Activated T-helper 17 cell treated with anti-CD3 and anti-CD28 coated beads, Interleukin-2, amount 50 U/mL, for 72 hours (primary cell): ENCODE data around the gene MTTP. TPM values are rescaled to one million over a fixed set of nuclear protein-coding genes. Genes with fewer than 3 reads are reported as not detected.
A peak's percentile ranks its signal among the peaks of the same experiment; 100 is the strongest.
"Not testable (repeated sequence)": the region's sequence is repeated elsewhere in the genome, so short reads cannot be mapped to it uniquely, and the experiment has no call there.

Experiments
- ATAC-seq: fragments of 150-1000 bp; cut with Tn5 transposase; replicated peaks from 2 replicates; pipeline ENCODE4 v1.10.0; 2021; ENCODE audit warnings: mild to moderate bottlenecking, moderate library complexity
- H3K27ac Mint-ChIP-seq: one replicate; pipeline ENCODE4 v1.8.0; 2022; ENCODE audit warnings: mixed read lengths
- H3K27me3 Mint-ChIP-seq: one replicate; pipeline ENCODE4 v1.8.0; 2022; ENCODE audit warnings: mixed read lengths
- H3K36me3 Mint-ChIP-seq: one replicate; pipeline ENCODE4 v1.8.0; 2022; ENCODE audit warnings: low read depth, mild to moderate bottlenecking, mixed read lengths
- H3K4me1 Mint-ChIP-seq: one replicate; pipeline ENCODE4 v1.8.0; 2022; ENCODE audit warnings: mixed read lengths
- H3K4me3 Mint-ChIP-seq: one replicate; pipeline ENCODE4 v1.8.0; 2022; ENCODE audit warnings: mild to moderate bottlenecking, mixed read lengths
- H3K9me3 Mint-ChIP-seq: one replicate; pipeline ENCODE4 v1.8.0; 2022; ENCODE audit warnings: mixed read lengths
- total RNA-seq, 2 donors: library from RNA; stranded (reverse); gene quantifications; one replicate each; pipeline ENCODE4 v1.2.3, GENCODE V29; 2022

Gene MTTP
- total RNA-seq, result under 1 TPM in 1 of 2 donors, not detected in 1; 0.53 TPM

GRCh38 chr4:99574530-99575324, at the start of gene MTTP:
TSS of gene MTTP (plus strand) at chr4:99574824. CDS start at chr4:99574910, 86 bp downstream.
- no peak within 1 kb of the TSS for H3K4me3 Mint-ChIP-seq
- peaks cover 32% of the 10 kb centered on the region for H3K27me3 Mint-ChIP-seq
- H3K36me3 Mint-ChIP-seq, result no peaks in the 10 kb centered on the region
- H3K9me3 Mint-ChIP-seq, result no peaks in the 10 kb centered on the region
- no peak within 1 kb of the TSS for H3K27ac Mint-ChIP-seq
- ATAC-seq, result no peak
- H3K4me1 Mint-ChIP-seq, result no peaks in the 10 kb centered on the region

DNA sequence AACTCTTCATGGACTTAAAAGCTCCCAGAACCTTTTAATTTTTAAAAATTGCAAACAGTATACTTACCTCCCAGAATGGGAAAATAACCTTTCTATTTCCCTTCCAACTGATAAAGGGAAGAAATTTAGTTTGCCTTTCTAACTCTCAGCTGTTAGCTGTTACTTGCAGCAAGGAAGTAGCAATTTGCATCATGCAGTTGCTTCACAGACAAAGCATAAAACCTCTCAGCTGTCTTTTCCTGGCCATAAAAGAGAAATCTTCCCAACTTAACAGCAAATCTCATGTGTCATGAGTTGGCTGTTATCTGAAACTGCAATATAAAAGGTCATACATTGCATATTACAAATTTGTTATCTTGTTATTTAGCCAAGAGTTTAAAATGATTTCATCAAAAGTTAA, 45.4 kb upstream of the MTTP start:
- no peaks in the 10 kb centered on the region for H3K4me1 Mint-ChIP-seq
- H3K27ac Mint-ChIP-seq, result no peak overlapping the region
- H3K36me3 Mint-ChIP-seq, result no peaks in the 10 kb centered on the region
- no peaks in the 10 kb centered on the region for H3K9me3 Mint-ChIP-seq
- H3K4me3 Mint-ChIP-seq, result no peak overlapping the region
- no peak for ATAC-seq
- peaks cover 14% of the 10 kb centered on the region for H3K27me3 Mint-ChIP-seq

DNA sequence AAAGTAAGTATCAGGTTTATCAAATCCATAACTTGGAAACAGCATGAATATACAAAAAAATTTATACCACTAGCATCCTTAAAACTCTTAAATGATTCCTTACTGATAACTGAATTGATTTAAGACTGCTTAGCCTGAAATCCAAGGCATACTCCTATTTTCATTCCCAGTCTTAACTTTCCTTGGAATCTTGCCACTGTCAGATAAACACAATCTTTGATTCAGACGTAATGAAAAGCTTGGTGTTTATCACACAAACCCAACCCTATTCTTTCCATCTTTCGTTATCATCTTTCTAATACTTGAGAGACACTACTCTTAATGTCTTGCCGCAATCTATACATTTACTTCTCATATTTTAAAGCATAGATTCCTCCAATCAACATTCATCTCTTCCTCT, 44.7 kb upstream of the MTTP start:
- Mint-ChIP-seq H3K9me3 (no peaks in the 10 kb centered on the region), H3K4me3 (no peak overlapping the region), H3K27me3 (peaks cover 15% of the 10 kb centered on the region), H3K27ac (no peak overlapping the region), H3K36me3 (no peaks in the 10 kb centered on the region), H3K4me1 (no peaks in the 10 kb centered on the region)
- no peak for ATAC-seq

DNA sequence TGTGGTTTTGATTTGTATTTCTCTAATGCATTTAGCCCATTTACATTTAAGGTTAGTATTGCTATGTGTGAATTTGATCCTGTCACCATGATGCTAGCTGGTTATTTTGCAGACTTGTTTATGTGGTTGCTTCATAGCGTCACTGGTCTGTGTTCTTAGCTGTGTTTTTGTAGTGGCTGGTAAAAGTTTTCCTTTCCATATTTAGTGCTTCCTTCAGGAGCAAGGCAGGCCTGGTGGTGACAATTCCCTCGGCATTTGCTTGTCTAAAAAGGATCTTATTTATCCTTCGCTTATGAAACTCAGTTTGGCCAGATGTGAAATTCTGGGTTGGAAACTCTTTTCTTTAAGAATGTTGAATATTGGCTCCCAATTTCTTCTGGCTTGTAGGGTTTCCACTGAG, 39.9 kb upstream of the MTTP start:
- not testable (repeated sequence) for ATAC-seq, H3K9me3 Mint-ChIP-seq, H3K36me3 Mint-ChIP-seq, H3K4me1 Mint-ChIP-seq, H3K27ac Mint-ChIP-seq, H3K4me3 Mint-ChIP-seq
- H3K27me3 Mint-ChIP-seq, result peaks cover 24% of the 10 kb centered on the region

DNA sequence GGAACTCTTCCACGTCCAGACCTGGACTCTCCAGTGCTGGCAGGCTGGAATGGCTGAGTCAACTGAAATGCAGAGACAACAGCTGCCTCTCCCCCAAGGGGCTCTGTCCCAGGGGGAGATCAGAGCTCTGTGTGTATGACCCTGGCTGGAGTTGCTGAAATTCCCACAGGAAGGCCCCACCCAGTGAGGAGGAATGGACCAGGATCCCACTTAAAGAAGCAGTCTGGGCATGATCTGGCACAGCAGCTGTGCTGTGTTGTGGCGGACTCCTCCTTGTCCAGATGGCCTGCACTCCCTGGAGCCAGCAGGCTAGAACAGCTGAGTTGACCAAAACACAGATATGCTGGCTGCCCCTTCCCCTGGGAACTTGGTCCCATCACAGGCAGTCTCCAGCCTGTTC, 38.4 kb upstream of the MTTP start:
- no peaks in the 10 kb centered on the region for H3K36me3 Mint-ChIP-seq
- peaks cover 23% of the 10 kb centered on the region for H3K27me3 Mint-ChIP-seq
- ATAC-seq, result no peak
- H3K4me3 Mint-ChIP-seq, result no peak overlapping the region
- H3K27ac Mint-ChIP-seq, result no peak overlapping the region
- no peaks in the 10 kb centered on the region for H3K4me1 Mint-ChIP-seq
- no peaks in the 10 kb centered on the region for H3K9me3 Mint-ChIP-seq

DNA sequence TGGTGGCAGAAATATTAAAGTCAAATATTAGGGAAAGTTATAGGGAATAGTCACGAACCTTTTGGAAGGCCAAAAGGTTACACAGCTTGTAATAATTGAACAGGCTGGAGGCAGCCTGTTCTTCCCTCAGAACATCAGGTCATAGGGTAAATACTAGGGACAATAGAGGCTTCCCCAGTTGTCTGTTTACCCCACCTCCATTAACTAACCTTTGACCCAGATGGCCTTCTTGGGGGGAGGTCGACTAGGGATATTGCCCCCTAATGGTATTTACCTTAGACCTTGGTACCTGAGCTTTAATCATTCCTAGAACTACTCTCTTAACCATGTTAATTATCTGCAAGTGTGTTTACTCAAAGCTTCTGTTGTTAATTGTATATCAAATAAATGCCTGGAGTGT, 37.8 kb upstream of the MTTP start:
- H3K4me1 Mint-ChIP-seq, result no peaks in the 10 kb centered on the region
- ATAC-seq, result no peak
- H3K36me3 Mint-ChIP-seq, result no peaks in the 10 kb centered on the region
- peaks cover 20% of the 10 kb centered on the region for H3K27me3 Mint-ChIP-seq
- H3K9me3 Mint-ChIP-seq, result no peaks in the 10 kb centered on the region
- no peak overlapping the region for H3K4me3 Mint-ChIP-seq
- H3K27ac Mint-ChIP-seq, result no peak overlapping the region

DNA sequence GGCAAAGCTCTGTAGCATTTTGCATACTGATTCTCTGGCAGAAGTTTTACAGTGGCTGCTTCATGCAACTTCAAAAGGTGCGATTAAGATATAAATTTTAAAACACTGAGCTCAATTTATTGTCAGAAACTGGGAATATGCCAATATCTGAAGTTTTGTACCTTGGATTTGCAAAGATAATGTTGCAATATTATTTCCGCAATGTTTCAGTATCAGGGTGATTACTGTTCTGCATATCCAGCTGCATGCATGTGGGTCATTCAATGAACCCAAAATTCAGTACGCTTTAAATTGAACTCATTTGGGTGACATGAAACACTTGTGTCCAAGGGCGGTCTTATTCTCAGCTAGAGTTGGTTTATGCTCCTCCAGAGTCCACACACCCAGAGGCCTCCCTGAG, 37.0 kb upstream of the MTTP start:
- Mint-ChIP-seq H3K36me3 (no peaks in the 10 kb centered on the region), H3K4me3 (no peak overlapping the region), H3K9me3 (no peaks in the 10 kb centered on the region), H3K4me1 (no peaks in the 10 kb centered on the region), H3K27ac (no peak overlapping the region), H3K27me3 (peaks cover 17% of the 10 kb centered on the region)
- no peak for ATAC-seq

DNA sequence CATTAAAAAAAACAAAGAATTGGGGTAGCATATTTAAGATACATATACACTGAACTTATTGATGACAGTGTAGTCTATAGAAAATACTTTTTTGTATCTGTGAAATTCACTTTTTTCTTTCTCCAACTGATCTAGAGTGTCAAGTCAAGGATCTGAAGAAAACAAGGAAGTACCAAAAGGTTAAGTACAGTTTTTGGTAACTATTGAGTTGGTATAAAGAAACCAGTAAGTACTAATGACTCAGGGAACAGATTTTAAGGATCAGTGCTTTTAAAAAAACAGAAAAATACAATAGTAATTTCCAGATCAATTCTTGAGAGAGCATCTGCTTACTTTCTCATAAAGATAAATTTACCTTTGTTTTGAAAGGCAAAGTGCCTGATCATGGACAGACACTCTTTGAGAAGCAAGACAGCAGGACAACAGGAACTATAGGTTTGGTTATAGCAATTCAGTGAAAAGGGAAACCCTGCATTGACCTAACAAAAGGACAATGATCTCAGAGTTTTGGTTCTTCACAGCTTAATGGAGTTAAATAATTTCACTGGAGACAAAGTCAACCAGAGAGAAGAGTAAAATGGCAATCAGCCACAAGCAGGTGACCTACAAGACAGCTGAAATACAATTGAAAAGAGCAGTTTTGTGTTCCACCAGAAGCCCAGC, 34.2 kb upstream of the MTTP start:
- Mint-ChIP-seq H3K9me3 (peaks cover 5% of the 10 kb centered on the region), H3K36me3 (no peaks in the 10 kb centered on the region), H3K27me3 (peaks cover 4% of the 10 kb centered on the region), H3K4me1 (no peaks in the 10 kb centered on the region), H3K4me3 (no peak overlapping the region), H3K27ac (no peak overlapping the region)
- no peak for ATAC-seq

DNA sequence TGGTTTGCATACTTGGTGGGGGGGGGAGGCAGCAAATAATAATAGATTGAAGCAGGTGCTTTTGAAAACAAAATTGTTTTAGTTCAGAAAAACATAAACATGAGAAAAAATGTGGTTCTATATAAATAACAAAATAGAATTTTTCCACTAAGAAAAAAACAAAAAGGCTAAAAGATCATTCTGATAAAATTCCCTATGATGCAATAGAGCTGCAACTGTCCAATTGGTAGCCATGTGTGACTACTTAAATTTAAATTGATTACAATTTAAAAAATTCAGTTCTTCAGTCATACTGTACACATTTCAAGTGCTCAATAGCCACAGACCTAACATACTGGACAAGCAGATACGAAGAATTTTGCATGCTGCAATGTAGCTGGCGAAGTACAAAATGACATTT, 21.8 kb upstream of the MTTP start:
- Mint-ChIP-seq H3K27me3 (no peaks in the 10 kb centered on the region), H3K27ac (no peak overlapping the region), H3K36me3 (peaks cover 32% of the 10 kb centered on the region), H3K4me3 (no peak overlapping the region), H3K4me1 (no peaks in the 10 kb centered on the region), H3K9me3 (no peaks in the 10 kb centered on the region)
- no peak for ATAC-seq

GRCh38 chr4:99563310-99564186, 11.1 kb upstream of the MTTP start, which contains the start of gene TRMT10A:
TSS of gene TRMT10A (minus strand) at chr4:99564039. CDS start at chr4:99559338, 4,701 bp downstream.
- Mint-ChIP-seq H3K9me3 (no peaks in the 10 kb centered on the region), H3K36me3 (peaks cover 11% of the 10 kb centered on the region), H3K27ac (peak within 1 kb of the TSS; percentile 100), H3K27me3 (peaks cover 20% of the 10 kb centered on the region), H3K4me3 (peak within 1 kb of the TSS; percentile 98), H3K4me1 (no peaks in the 10 kb centered on the region)
- peak; percentile 95 for ATAC-seq

DNA sequence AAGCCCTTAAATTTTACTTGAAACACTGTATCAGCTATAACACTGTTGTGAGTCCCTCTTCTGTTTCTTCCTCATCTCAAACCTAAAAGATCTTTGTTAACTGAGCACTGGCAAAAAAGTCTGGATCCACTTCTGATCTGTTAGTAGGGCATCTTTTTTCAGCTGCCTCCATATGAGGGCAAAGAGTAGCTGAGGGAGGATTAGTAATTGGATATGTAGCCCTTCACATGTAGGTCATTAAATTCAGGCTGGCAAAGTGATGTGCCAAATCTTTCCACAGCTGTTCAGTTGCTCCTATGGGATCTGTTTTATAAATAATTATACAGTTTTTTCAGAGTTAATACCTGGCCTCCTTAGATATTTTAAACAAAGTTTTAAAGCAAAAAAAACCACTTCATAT, 9.7 kb upstream of the MTTP start:
- no peaks in the 10 kb centered on the region for H3K4me1 Mint-ChIP-seq
- ATAC-seq, result no peak
- no peaks in the 10 kb centered on the region for H3K9me3 Mint-ChIP-seq
- H3K4me3 Mint-ChIP-seq, result peak overlapping the region; percentile 98
- H3K27ac Mint-ChIP-seq, result no peak overlapping the region
- peaks cover 11% of the 10 kb centered on the region for H3K36me3 Mint-ChIP-seq
- peaks cover 25% of the 10 kb centered on the region for H3K27me3 Mint-ChIP-seq

DNA sequence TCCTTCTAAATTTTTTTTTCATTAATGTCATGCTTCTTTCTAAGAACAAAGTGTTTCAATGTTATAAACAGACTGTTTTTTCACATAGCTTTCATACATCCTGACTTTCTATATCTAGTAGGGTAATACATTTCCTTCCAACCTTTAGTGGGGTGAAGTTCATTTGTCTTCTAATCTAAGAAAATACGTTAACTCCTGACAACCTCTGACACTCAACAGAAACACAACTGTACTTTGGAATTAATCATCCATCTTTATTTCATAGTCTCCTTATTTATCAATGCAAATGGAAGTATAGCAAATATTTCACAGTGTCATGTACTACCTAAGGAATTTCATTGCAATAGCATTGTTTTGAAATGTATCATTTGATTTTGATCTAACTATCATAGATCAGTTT, 2.7 kb upstream of the MTTP start:
- Mint-ChIP-seq H3K36me3 (no peaks in the 10 kb centered on the region), H3K9me3 (no peaks in the 10 kb centered on the region), H3K27ac (no peak overlapping the region), H3K27me3 (peaks cover 42% of the 10 kb centered on the region), H3K4me1 (no peaks in the 10 kb centered on the region), H3K4me3 (no peak overlapping the region)
- ATAC-seq, result no peak

DNA sequence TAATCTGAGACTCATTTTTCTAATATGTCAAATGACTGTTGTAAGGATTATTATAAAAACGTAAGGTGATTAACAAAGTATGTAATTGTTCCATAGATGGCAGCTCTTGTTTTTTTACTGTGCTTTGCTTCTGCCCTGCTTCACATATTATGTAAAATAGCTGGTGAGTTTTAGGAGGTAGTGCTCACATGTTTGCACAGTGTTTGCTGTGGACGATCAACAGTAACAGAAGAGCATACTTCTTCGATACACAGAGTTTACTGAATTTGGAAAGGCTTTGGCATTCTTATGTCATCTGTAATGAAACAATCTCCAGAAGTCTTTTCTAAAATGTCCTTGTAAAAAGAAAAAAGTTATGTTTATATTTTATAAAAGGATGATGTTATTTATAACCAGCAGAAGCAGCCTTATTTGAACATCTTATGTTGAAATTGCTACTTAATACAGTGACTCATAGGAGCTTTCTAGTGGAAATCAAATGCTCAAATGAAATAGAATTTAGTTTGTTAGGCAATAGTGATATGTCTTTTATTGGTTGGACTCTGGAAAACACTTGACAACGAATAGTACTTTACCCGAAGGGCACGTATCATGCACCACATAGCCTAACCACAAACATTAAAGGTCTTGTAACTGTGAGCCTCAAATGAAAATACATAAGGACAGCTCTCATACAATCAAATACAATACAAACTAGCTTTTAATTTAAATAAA, 1.9 kb upstream of the MTTP start:
- Mint-ChIP-seq H3K4me1 (no peaks in the 10 kb centered on the region), H3K36me3 (no peaks in the 10 kb centered on the region), H3K9me3 (no peaks in the 10 kb centered on the region), H3K27ac (no peak overlapping the region), H3K27me3 (peaks cover 36% of the 10 kb centered on the region), H3K4me3 (no peak overlapping the region)
- no peak for ATAC-seq

GRCh38 chr4:99573735-99574368, 772 bp upstream of the MTTP start:
- no peaks in the 10 kb centered on the region for H3K9me3 Mint-ChIP-seq
- no peak for ATAC-seq
- no peak overlapping the region for H3K27ac Mint-ChIP-seq
- H3K4me3 Mint-ChIP-seq, result no peak overlapping the region
- peaks cover 29% of the 10 kb centered on the region for H3K27me3 Mint-ChIP-seq
- no peaks in the 10 kb centered on the region for H3K4me1 Mint-ChIP-seq
- no peaks in the 10 kb centered on the region for H3K36me3 Mint-ChIP-seq
